Right lobe of liver (tissue), 6 donors: ENCODE results near the gene SYP. TPM values are rescaled to one million over a fixed set of nuclear protein-coding genes. Genes with fewer than 3 reads are reported as not detected.

Experiments used
- ATAC-seq, 4 donors: fragments of 200-7000 bp; cut with Tn5 transposase; one replicate each; pipeline ENCODE4 v1.9.1; 2020; ENCODE audit warnings: mild to moderate bottlenecking in 4 of 4, moderate library complexity in 4 of 4
- DNase-seq, 3 donors: peaks; one replicate each; pipeline ENCODE4 v3.0.0-alpha.2; 2020
- H3K27ac ChIP-seq, 3 donors: fragments of 200-600 bp; one replicate each; pipeline ENCODE4 v1.8.0; 2022
- H3K27me3 ChIP-seq, 2 donors: fragments of 200-600 bp; one replicate each; pipeline ENCODE4 v1.8.0; 2022
- H3K36me3 ChIP-seq, 4 donors: fragments of 200-600 bp; sonication (generic) in 1 of 4; one replicate each; pipeline versions ENCODE4 v1.5.1 to v1.8.0; 2017 to 2022; ENCODE audit warnings: control low read depth in 1 of 4
- H3K4me1 ChIP-seq, 4 donors: fragments of 200-600 bp; sonication (generic) in 1 of 4; one replicate each; pipeline versions ENCODE4 v1.5.1 to v1.8.0; 2017 to 2022; ENCODE audit warnings: control low read depth in 1 of 4
- H3K4me3 ChIP-seq, 3 donors: fragments of 200-600 bp; one replicate each; pipeline ENCODE4 v1.8.0; 2022
- H3K9me3 ChIP-seq, 4 donors: fragments of 200-600 bp; sonication (generic) in 1 of 4; one replicate each; pipeline versions ENCODE4 v1.5.1 to v1.8.0; 2017 to 2022; ENCODE audit warnings: control low read depth in 1 of 4
- POLR2A ChIP-seq: fragments of 450-650 bp; IDR thresholded peaks from one replicate; pipeline ENCODE4 v1.6.1; 2017; ENCODE audit warnings: antibody characterized with exemption, mild to moderate bottlenecking
- WGBS: methylation state at CpG from one replicate; pipeline ENCODE4 v1.1.6; 2018; ENCODE audit warnings: low coverage, low lambda C conversion rate; ENCODE audit not compliant: insufficient coverage; ENCODE audit errors: missing lambda C conversion rate; 5-methylcytosine and 5-hydroxymethylcytosine counted together
- intact Hi-C, 2 donors: fragments of 100-400 bp; cut with DNase I; formaldehyde crosslinking; loops; one replicate each; pipeline versions ENCODE4 v1.11.2 to v1.14.1; 2022
- total RNA-seq, 6 experiments: library from RNA; depleted of rRNA in 2 of 6; stranded (reverse); fragments of >200 nt in 2 of 6; fragmentation: NEBNext Ultra II Directional in 3 of 6; extraction: Animal tissue kit (Norgen Biotek cat#: 25700) in 3 of 6; gene quantifications; one replicate each; pipeline versions ENCODE4 v1.1.0 to v1.2.4, GENCODE V29; 2016 to 2023
- TF ChIP-seq, protein P1 (sequence below), 4 donors: fragments of 200-600 bp in 3 of 4; fragments of 450-650 bp in 1 of 4; IDR thresholded peaks; one replicate each; pipeline versions ENCODE4 v1.5.1 to v1.8.0; 2016 to 2022; ENCODE audit warnings: antibody characterized with exemption in 4 of 4, mild to moderate bottlenecking in 2 of 4
- donor health status: DM: no; HTN: yes; CAD: no.
- donor health status: DM: no; HTN: no; CAD: no.
- donor health status: DM: no; HTN: no; CAD: no.
- donor health status: DM: no; HTN: yes; CAD: no.
- donor health status: DM: no; HTN: yes; CAD: no.

Gene SYP
- total RNA-seq, 6 experiments from 2014 or later = 0.12 to 0.39 (median 0.27) TPM; not detected in 1

DNA sequence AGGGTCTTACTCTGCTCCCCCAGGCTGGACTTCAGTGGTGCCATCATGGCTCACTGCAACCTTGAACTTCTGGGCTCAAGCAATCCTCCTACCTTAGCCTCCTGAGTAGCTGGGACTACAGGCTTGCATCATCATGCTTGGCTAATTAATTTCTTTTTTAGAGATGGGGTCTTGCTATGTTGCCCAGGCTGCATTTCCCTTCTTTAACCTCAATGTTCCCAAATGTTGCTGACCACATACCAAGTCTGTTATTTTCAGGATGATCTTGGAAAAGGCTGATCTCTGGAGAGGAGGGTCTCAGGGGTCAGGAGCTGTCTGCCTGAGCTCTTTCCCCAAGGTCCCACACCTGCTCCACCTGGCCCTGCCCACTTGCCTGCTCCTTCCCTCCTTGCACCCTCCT lies 20.1 kb upstream of the SYP start:
- ATAC-seq = no peak
- intact Hi-C loops = no loop called here

DNA sequence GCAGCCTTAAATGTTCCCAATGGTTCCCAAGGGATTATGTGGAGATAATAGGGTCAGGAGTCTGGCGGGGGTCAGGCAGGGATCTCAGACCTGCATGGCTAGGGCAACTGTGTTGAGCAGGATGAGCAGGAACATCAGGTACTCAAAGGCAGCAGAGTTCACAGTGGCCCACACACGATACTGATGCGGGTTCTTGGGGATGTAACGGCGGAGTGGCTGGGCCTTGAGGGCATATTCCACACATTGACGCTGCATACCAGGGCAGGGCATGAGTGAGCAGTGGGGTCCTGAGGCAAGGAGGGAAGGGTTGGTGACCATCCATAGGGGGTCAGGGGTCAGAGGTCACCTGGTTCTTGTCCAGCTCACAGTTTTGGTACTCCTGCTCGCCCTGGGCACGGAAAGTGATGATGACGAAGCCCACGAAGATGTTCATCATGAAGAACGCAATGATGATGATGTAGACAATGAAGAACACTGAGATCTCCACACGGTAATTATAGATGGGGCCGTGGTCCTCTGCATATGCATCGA lies 15.1 kb upstream of the SYP start:
- Histone ChIP-seq H3K27ac (no peak overlapping the region), H3K9me3 (no peaks in the 10 kb centered on the region), H3K27me3 (no peaks in the 10 kb centered on the region), H3K4me1 (no peaks in the 10 kb centered on the region), H3K4me3 (no peak overlapping the region), H3K36me3 (no peaks in the 10 kb centered on the region)
- TF ChIP-seq, protein P1, sequence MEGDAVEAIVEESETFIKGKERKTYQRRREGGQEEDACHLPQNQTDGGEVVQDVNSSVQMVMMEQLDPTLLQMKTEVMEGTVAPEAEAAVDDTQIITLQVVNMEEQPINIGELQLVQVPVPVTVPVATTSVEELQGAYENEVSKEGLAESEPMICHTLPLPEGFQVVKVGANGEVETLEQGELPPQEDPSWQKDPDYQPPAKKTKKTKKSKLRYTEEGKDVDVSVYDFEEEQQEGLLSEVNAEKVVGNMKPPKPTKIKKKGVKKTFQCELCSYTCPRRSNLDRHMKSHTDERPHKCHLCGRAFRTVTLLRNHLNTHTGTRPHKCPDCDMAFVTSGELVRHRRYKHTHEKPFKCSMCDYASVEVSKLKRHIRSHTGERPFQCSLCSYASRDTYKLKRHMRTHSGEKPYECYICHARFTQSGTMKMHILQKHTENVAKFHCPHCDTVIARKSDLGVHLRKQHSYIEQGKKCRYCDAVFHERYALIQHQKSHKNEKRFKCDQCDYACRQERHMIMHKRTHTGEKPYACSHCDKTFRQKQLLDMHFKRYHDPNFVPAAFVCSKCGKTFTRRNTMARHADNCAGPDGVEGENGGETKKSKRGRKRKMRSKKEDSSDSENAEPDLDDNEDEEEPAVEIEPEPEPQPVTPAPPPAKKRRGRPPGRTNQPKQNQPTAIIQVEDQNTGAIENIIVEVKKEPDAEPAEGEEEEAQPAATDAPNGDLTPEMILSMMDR (IDR thresholded peaks at IDR 0.05) = no peak
- no peak for TF ChIP-seq POLR2A
- no peak for DNase-seq
- no peak for ATAC-seq
- intact Hi-C loops = no loop called here
- 71% methylated on average over 8 of the region's 14 CpGs for WGBS

More for the DNA sequence above, 20.1 kb upstream of the SYP start:
- H3K9me3 ChIP-seq = no peaks in the 10 kb centered on the region
- no peak for DNase-seq
- no peak for TF ChIP-seq POLR2A
- TF ChIP-seq, protein P1 (IDR thresholded peaks at IDR 0.05) = no peak
- H3K4me1 ChIP-seq = no peaks in the 10 kb centered on the region
- H3K27ac ChIP-seq = no peak overlapping the region
- H3K36me3 ChIP-seq = no peaks in the 10 kb centered on the region
- no peaks in the 10 kb centered on the region for H3K27me3 ChIP-seq
- H3K4me3 ChIP-seq = no peak overlapping the region

DNA sequence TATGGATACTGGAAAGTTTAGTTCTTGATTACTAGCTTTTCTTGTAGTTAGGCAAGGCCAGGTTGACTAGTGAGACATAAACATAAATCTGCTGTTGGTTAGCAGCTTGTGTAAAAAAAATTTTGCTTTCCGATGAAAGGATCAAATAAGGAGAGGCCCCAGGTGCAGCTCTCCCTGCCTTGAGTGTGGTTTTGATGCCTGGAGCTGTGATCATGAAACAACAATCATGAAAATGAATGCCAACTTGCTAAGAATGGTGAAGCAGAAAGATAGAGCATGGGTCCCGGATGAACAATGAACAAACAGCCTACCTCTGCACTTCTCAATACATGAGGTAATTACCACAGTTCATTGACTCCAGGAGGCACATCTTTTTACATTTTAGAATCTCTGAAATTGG lies 14.4 kb upstream of the SYP start:
- intact Hi-C loops = no loop called here
- ATAC-seq = no peak
- no peaks in the 10 kb centered on the region for H3K9me3 ChIP-seq
- H3K36me3 ChIP-seq = no peaks in the 10 kb centered on the region
- H3K4me1 ChIP-seq = no peaks in the 10 kb centered on the region
- no peak overlapping the region for H3K4me3 ChIP-seq
- no peaks in the 10 kb centered on the region for H3K27me3 ChIP-seq
- H3K27ac ChIP-seq = no peak overlapping the region
- TF ChIP-seq, protein P1 (IDR thresholded peaks at IDR 0.05) = no peak
- TF ChIP-seq POLR2A = no peak
- WGBS = 70% methylated on average over 2 of the region's 2 CpGs
- no peak for DNase-seq

DNA sequence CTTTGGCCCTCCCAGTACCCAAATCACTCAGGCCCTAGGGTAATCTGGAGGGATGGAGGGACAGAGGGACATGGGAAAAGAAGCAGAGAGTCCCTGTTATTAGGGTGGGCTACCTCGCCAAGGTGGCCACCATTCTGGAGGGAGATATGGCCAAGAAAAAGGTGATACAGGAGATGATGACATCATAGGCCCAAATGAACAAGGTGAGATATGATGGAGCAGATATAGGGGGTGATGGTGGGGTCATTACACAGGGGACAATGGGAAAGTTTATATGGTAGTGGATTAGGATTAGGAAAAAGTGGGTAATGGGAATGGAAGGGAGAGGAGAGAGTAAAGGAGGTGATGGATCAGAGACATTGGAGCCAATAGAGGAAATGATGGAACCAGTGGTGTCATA lies 12.9 kb upstream of the SYP start:
- H3K27ac ChIP-seq = no peak overlapping the region
- no peaks in the 10 kb centered on the region for H3K4me1 ChIP-seq
- TF ChIP-seq, protein P1 (IDR thresholded peaks at IDR 0.05) = no peak
- TF ChIP-seq POLR2A = no peak
- 27% methylated on average over 1 of the region's 1 CpG for WGBS
- no peak for ATAC-seq
- DNase-seq = no peak
- intact Hi-C loops = no loop called here
- H3K36me3 ChIP-seq = no peaks in the 10 kb centered on the region
- no peaks in the 10 kb centered on the region for H3K9me3 ChIP-seq
- H3K4me3 ChIP-seq = no peak overlapping the region
- no peaks in the 10 kb centered on the region for H3K27me3 ChIP-seq

DNA sequence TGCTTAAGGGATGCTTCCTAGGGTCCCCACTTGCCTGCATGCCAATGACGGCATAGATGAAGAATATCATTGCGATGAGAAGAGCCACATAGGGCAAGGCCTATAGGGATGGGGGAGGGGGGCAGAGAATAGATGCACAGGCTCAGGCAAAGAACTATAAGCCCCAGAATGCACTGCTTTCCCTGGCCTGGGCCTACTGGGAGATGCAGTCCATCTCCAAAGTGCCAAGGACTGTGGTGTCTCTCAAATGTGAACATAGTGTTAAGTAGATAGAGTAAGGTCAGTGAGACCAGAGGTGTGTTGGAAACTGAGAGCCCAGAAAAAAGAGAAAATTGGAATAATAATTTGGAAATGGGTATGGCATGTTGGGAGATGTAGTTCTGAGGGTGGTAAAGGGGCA lies 12.2 kb upstream of the SYP start:
- H3K27me3 ChIP-seq = no peaks in the 10 kb centered on the region
- no peak for TF ChIP-seq POLR2A
- TF ChIP-seq, protein P1 (IDR thresholded peaks at IDR 0.05) = no peak
- no peaks in the 10 kb centered on the region for H3K4me1 ChIP-seq
- no peak overlapping the region for H3K27ac ChIP-seq
- WGBS = 80% methylated on average over 1 of the region's 2 CpGs
- no peak overlapping the region for H3K4me3 ChIP-seq
- DNase-seq (no peak), ATAC-seq (no peak)
- no peaks in the 10 kb centered on the region for H3K36me3 ChIP-seq
- intact Hi-C loops = no loop called here
- no peaks in the 10 kb centered on the region for H3K9me3 ChIP-seq
